ENCODE measurements around the gene PAFAH1B2.

The PAFAH1B2 gene

GRCh38 chr11:117191680-117192400 lies 47.8 kb downstream of the PAFAH1B2 start:
- DNase-seq = no peak

GRCh38 chr11:117192401-117192875 lies 48.4 kb downstream of the PAFAH1B2 start:
- DNase-seq = no peak

- no peak for DNase-seq
Measured at GRCh38 chr11:117193130-117194020, 49.3 kb downstream of the PAFAH1B2 start.

- no peak for DNase-seq
Measured at GRCh38 chr11:117194267-117194666, 50.2 kb downstream of the PAFAH1B2 start.

GRCh38 chr11:117195258-117195657 lies 51.2 kb downstream of the PAFAH1B2 start:
- DNase-seq = no peak

- no peak for DNase-seq
Measured at GRCh38 chr11:117195761-117196160, 51.7 kb downstream of the PAFAH1B2 start.

GRCh38 chr11:117197006-117197405 lies 52.9 kb downstream of the PAFAH1B2 start:
- no peak for DNase-seq

- no peak for DNase-seq
Measured at GRCh38 chr11:117197516-117198456, 53.7 kb downstream of the PAFAH1B2 start.

- no peak for DNase-seq
Measured at GRCh38 chr11:117198613-117199012, 54.5 kb downstream of the PAFAH1B2 start.

GRCh38 chr11:117199053-117199915 lies 55.2 kb downstream of the PAFAH1B2 start, which contains the start of gene TAGLN:
Gene TAGLN, plus strand, starts transcription at chr11:117199370. Its CDS starts 3,644 bp downstream, at chr11:117203014.
- no peak for DNase-seq

GRCh38 chr11:117199916-117200812 lies 56.1 kb downstream of the PAFAH1B2 start:
- DNase-seq = no peak

GRCh38 chr11:117200813-117201657 lies 56.9 kb downstream of the PAFAH1B2 start:
- DNase-seq = no peak

GRCh38 chr11:117201658-117202305 lies 57.7 kb downstream of the PAFAH1B2 start:
- DNase-seq = no peak

- no peak for DNase-seq
Measured at GRCh38 chr11:117202386-117203068, 58.4 kb downstream of the PAFAH1B2 start.

- no peak for DNase-seq
Measured at GRCh38 chr11:117203069-117203407, 59.0 kb downstream of the PAFAH1B2 start.

- DNase-seq = no peak
Measured at GRCh38 chr11:117204283-117205080, 60.4 kb downstream of the PAFAH1B2 start.

GRCh38 chr11:117205211-117205818 lies 61.2 kb downstream of the PAFAH1B2 start:
- DNase-seq = no peak

All from NCI-H1105 (cell line).